HepG2 (cell line): ENCODE results near the gene AP5Z1. TPM values are rescaled to one million over a fixed set of nuclear protein-coding genes. Genes with fewer than 3 reads are reported as not detected.

Experiments used
- AKAP8 ChIP-seq: sonication (generic); formaldehyde crosslinking; IDR thresholded peaks from 2 replicates; pipeline ENCODE4 v1.5.1; 2020; ENCODE audit warnings: mild to moderate bottlenecking, missing genetic modification reagents
- BCL6 ChIP-seq: IDR thresholded peaks from 2 replicates; pipeline ENCODE4 v1.6.1; 2016; ENCODE audit warnings: missing genetic modification reagents, missing compliant biosample characterization
- HMGXB4 ChIP-seq, 2 experiments: sonication (generic) in 1 of 2; formaldehyde crosslinking in 1 of 2; IDR thresholded peaks; 2 replicates each; pipeline versions ENCODE4 v1.4.0 to v1.6.1; 2018 to 2020; ENCODE audit warnings: missing genetic modification reagents in 2 of 2, borderline replicate concordance in 1 of 2, low read depth in 1 of 2, mild to moderate bottlenecking in 1 of 2, missing biosample characterization in 1 of 2
- HNF1B ChIP-seq: sonication (generic); formaldehyde crosslinking; IDR thresholded peaks from 2 replicates; pipeline ENCODE4 v1.5.1; 2020; ENCODE audit warnings: mild to moderate bottlenecking, moderate library complexity, missing genetic modification reagents
- HNF4G ChIP-seq, 2 experiments: sonication (generic) in 1 of 2; formaldehyde crosslinking in 1 of 2; IDR thresholded peaks; 2 replicates each; pipeline versions ENCODE4 v1.4.0 to v1.6.1; 2011 to 2020; ENCODE audit warnings: borderline replicate concordance in 2 of 2, low read depth in 2 of 2, mild to moderate bottlenecking in 2 of 2, low read length in 1 of 2, missing genetic modification reagents in 1 of 2, moderate library complexity in 1 of 2
- JARID2 ChIP-seq: sonication (generic); formaldehyde crosslinking; IDR thresholded peaks from 2 replicates; pipeline ENCODE4 v1.8.1; 2023; ENCODE audit warnings: missing genetic modification reagents, inconsistent platforms; ENCODE audit not compliant: insufficient replicate concordance
- MAX ChIP-seq: IDR thresholded peaks from 2 replicates; pipeline ENCODE4 v1.6.1; 2012; ENCODE audit warnings: inconsistent platforms
- RAD51 ChIP-seq: fragments of 450-650 bp; IDR thresholded peaks from 2 replicates; pipeline ENCODE4 v1.6.1; 2016; ENCODE audit warnings: borderline replicate concordance
- SP1 ChIP-seq, 2 experiments: fragments of 450-650 bp in 1 of 2; sonication (generic) in 1 of 2; formaldehyde crosslinking in 1 of 2; IDR thresholded peaks; 2 replicates each; pipeline versions ENCODE4 v1.4.0 to v1.6.1; 2016 to 2020; ENCODE audit warnings: missing genetic modification reagents in 1 of 2
- ZBTB33 ChIP-seq: sonication (generic); formaldehyde crosslinking; IDR thresholded peaks from 2 replicates; pipeline ENCODE4 v1.4.0; 2020; ENCODE audit warnings: missing genetic modification reagents
- ZBTB7A ChIP-seq: sonication (generic); formaldehyde crosslinking; IDR thresholded peaks from 2 replicates; pipeline ENCODE4 v1.8.0; 2022; ENCODE audit warnings: mild to moderate bottlenecking, missing genetic modification reagents
- ZNF589 ChIP-seq: sonication (generic); formaldehyde crosslinking; conservative IDR thresholded peaks from 2 replicates; pipeline ENCODE4 v1.8.0; 2022; ENCODE audit warnings: mild to moderate bottlenecking, moderate library complexity, missing genetic modification reagents
- ZNF788 ChIP-seq: sonication (generic); formaldehyde crosslinking; IDR thresholded peaks from 2 replicates; pipeline ENCODE4 v1.5.0; 2020; ENCODE audit warnings: mild to moderate bottlenecking, missing genetic modification reagents, borderline replicate concordance
- polyA plus RNA-seq, 8 experiments: library from polyadenylated mRNA; depleted of rRNA in 3 of 8; stranded (reverse) in 7 of 8; unstranded in 1 of 8; fragments of >200 nt; fragmentation: Illumina TruSeq in 4 of 8; extraction: Trizol in 4 of 8; gene quantifications; 2 replicates each; pipeline versions ENCODE4 v1.2.1 to v1.2.3, GENCODE V29; 2011 to 2016; ENCODE audit warnings: low read depth in 4 of 8, missing spikeins in 1 of 8, mixed read lengths in 1 of 8; ENCODE audit not compliant: insufficient read depth in 1 of 8
- total RNA-seq, 5 experiments: library from RNA; depleted of rRNA; stranded (reverse); fragments of >200 nt; fragmentation: Illumina TruSeq; extraction: Trizol; gene quantifications; 2 replicates each; pipeline ENCODE4 v1.2.3, GENCODE V29; 2016; ENCODE audit warnings: low read depth in 1 of 5
- TF ChIP-seq, protein P1 (sequence below): sonication (generic); formaldehyde crosslinking; IDR thresholded peaks from 2 replicates; pipeline ENCODE4 v1.4.0; 2020; ENCODE audit warnings: missing genetic modification reagents
- TF ChIP-seq, protein P2 (sequence below): sonication (generic); formaldehyde crosslinking; IDR thresholded peaks from 2 replicates; pipeline ENCODE4 v1.5.1; 2020; ENCODE audit warnings: mild to moderate bottlenecking, missing genetic modification reagents, moderate library complexity

AP5Z1 gene
- total and polyA plus RNA-seq, 2 of the 13 experiments (the other 11 are each of a cell fraction or from before 2014, with no cell fraction given), result 9.3 to 15.1 TPM

GRCh38 chr7:4830176-4830575 lies 54.8 kb downstream of the AP5Z1 start (continued):
- TF ChIP-seq MAX (peak; percentile 67; the same call in 1 of the 2 replicates), HNF1B (peak; percentile 54; the same call in 1 of the 2 replicates), RAD51 (no peak), ZBTB7A (peak; percentile 75; the same call in 1 of the 2 replicates), AKAP8 (no peak), HNF4G (IDR thresholded peaks at IDR 0.05; ENCODE audit: borderline replicate concordance, low read depth, low read length) (no peak), HNF4G (CRISPR knock-in tag; IDR thresholded peaks at IDR 0.05; ENCODE audit: borderline replicate concordance, low read depth) (no peak), JARID2 (CRISPR knock-in tag) (no peak), BCL6 (CRISPR knock-in tag) (peak; percentile 40; the same call in 1 of the 2 replicates), ZNF589 (no peak), ZBTB33 (CRISPR knock-in tag) (peak; percentile 78), ZNF788 (CRISPR knock-in tag) (peak; percentile 88), HMGXB4 (CRISPR knock-in tag; IDR thresholded peaks at IDR 0.05; ENCODE audit: borderline replicate concordance in 1 of 2, low read depth in 1 of 2) (peak; percentile 95 to 97), SP1 (IDR thresholded peaks at IDR 0.05) (no peak), SP1 (CRISPR knock-in tag; IDR thresholded peaks at IDR 0.05) (peak; percentile 50; the same call in 1 of the 2 replicates)
- TF ChIP-seq, protein P1, sequence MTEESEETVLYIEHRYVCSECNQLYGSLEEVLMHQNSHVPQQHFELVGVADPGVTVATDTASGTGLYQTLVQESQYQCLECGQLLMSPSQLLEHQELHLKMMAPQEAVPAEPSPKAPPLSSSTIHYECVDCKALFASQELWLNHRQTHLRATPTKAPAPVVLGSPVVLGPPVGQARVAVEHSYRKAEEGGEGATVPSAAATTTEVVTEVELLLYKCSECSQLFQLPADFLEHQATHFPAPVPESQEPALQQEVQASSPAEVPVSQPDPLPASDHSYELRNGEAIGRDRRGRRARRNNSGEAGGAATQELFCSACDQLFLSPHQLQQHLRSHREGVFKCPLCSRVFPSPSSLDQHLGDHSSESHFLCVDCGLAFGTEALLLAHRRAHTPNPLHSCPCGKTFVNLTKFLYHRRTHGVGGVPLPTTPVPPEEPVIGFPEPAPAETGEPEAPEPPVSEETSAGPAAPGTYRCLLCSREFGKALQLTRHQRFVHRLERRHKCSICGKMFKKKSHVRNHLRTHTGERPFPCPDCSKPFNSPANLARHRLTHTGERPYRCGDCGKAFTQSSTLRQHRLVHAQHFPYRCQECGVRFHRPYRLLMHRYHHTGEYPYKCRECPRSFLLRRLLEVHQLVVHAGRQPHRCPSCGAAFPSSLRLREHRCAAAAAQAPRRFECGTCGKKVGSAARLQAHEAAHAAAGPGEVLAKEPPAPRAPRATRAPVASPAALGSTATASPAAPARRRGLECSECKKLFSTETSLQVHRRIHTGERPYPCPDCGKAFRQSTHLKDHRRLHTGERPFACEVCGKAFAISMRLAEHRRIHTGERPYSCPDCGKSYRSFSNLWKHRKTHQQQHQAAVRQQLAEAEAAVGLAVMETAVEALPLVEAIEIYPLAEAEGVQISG (CRISPR knock-in tag), result peak; percentile 78
- TF ChIP-seq, protein P2, sequence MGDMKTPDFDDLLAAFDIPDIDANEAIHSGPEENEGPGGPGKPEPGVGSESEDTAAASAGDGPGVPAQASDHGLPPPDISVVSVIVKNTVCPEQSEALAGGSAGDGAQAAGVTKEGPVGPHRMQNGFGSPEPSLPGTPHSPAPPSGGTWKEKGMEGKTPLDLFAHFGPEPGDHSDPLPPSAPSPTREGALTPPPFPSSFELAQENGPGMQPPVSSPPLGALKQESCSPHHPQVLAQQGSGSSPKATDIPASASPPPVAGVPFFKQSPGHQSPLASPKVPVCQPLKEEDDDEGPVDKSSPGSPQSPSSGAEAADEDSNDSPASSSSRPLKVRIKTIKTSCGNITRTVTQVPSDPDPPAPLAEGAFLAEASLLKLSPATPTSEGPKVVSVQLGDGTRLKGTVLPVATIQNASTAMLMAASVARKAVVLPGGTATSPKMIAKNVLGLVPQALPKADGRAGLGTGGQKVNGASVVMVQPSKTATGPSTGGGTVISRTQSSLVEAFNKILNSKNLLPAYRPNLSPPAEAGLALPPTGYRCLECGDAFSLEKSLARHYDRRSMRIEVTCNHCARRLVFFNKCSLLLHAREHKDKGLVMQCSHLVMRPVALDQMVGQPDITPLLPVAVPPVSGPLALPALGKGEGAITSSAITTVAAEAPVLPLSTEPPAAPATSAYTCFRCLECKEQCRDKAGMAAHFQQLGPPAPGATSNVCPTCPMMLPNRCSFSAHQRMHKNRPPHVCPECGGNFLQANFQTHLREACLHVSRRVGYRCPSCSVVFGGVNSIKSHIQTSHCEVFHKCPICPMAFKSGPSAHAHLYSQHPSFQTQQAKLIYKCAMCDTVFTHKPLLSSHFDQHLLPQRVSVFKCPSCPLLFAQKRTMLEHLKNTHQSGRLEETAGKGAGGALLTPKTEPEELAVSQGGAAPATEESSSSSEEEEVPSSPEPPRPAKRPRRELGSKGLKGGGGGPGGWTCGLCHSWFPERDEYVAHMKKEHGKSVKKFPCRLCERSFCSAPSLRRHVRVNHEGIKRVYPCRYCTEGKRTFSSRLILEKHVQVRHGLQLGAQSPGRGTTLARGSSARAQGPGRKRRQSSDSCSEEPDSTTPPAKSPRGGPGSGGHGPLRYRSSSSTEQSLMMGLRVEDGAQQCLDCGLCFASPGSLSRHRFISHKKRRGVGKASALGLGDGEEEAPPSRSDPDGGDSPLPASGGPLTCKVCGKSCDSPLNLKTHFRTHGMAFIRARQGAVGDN (CRISPR knock-in tag), result peak; percentile 68
